Loucy (cell line): ENCODE results near the gene DBET.
"Not testable (repeated sequence)": the region's sequence is repeated elsewhere in the genome, so short reads cannot be mapped to it uniquely, and the experiment has no call there.

ENCODE experiments used
- EZH2phosphoT487 ChIP-seq: fragments of 200-600 bp; IDR thresholded peaks from 2 replicates; pipeline ENCODE4 v1.6.1; 2018; ENCODE audit warnings: antibody characterized with exemption, mild to moderate bottlenecking, moderate library complexity, borderline replicate concordance
- TF ChIP-seq, protein P1 (sequence below): fragments of 200-600 bp; sonication (generic); conservative IDR thresholded peaks from 2 replicates; pipeline ENCODE4 v1.5.1; 2014; ENCODE audit warnings: mild to moderate bottlenecking, antibody characterized with exemption, low read length

GRCh38 chr4:190110033-190110432 is 45.7 kb downstream of the DBET start:
- TF ChIP-seq, protein P1, sequence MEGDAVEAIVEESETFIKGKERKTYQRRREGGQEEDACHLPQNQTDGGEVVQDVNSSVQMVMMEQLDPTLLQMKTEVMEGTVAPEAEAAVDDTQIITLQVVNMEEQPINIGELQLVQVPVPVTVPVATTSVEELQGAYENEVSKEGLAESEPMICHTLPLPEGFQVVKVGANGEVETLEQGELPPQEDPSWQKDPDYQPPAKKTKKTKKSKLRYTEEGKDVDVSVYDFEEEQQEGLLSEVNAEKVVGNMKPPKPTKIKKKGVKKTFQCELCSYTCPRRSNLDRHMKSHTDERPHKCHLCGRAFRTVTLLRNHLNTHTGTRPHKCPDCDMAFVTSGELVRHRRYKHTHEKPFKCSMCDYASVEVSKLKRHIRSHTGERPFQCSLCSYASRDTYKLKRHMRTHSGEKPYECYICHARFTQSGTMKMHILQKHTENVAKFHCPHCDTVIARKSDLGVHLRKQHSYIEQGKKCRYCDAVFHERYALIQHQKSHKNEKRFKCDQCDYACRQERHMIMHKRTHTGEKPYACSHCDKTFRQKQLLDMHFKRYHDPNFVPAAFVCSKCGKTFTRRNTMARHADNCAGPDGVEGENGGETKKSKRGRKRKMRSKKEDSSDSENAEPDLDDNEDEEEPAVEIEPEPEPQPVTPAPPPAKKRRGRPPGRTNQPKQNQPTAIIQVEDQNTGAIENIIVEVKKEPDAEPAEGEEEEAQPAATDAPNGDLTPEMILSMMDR: not testable (repeated sequence)
- not testable (repeated sequence) for TF ChIP-seq EZH2phosphoT487
